Pancreas (tissue), 10 donors: ENCODE data around the gene MED15. TPM values are rescaled to one million over a fixed set of nuclear protein-coding genes. Genes with fewer than 3 reads are reported as not detected.

Experiments used
- ATAC-seq, 4 donors: fragments of 200-7000 bp; cut with Tn5 transposase; one replicate each; pipeline versions ENCODE4 v1.8.0 to v1.9.1; 2020; ENCODE audit warnings: mild to moderate bottlenecking in 4 of 4, moderate library complexity in 4 of 4
- DNase-seq, 6 donors: peaks; one replicate each; pipeline ENCODE4 v3.0.0-alpha.2; 2020
- FAIRE-seq: peaks from 2 replicates; lab custom pipeline; 2012; peaks lifted over from hg19 to GRCh38; lab: Jason Lieb, UNC
- H3K27ac ChIP-seq, 4 donors: fragments of 200-600 bp; sonication (generic); 1 replicate in 3 of 4; 2 replicates in 1 of 4; pipeline versions ENCODE4 v1.5.0 to v1.8.0; 2020
- H3K27me3 ChIP-seq, 4 donors: fragments of 200-600 bp; one replicate each; pipeline ENCODE4 v1.8.0; 2021
- H3K36me3 ChIP-seq, 3 donors: fragments of 200-600 bp; sonication (generic) in 1 of 3; one replicate each; pipeline versions ENCODE4 v1.5.0 to v1.8.0; 2020 to 2021
- H3K4me1 ChIP-seq, 3 donors: fragments of 200-600 bp; one replicate each; pipeline ENCODE4 v1.8.0; 2021
- H3K4me3 ChIP-seq, 4 donors: fragments of 200-600 bp; sonication (generic) in 2 of 4; one replicate each; pipeline versions ENCODE4 v1.5.0 to v1.8.0; 2020 to 2021
- H3K9me3 ChIP-seq, 4 donors: fragments of 200-600 bp; one replicate each; pipeline ENCODE4 v1.8.0; 2021
- WGBS, 2 donors: extraction: QIAGEN DNeasy Blood & Tissue Kit; methylation state at CpG; one replicate each; pipeline ENCODE4 v1.1.7; 2013; 5-methylcytosine and 5-hydroxymethylcytosine counted together
- intact Hi-C, 3 donors: fragments of 100-400 bp; cut with DNase I; formaldehyde crosslinking; loops; one replicate each; pipeline versions ENCODE4 v1.11.1 to v1.14.2; 2022
- polyA plus RNA-seq, 2 donors: library from polyadenylated mRNA; stranded (reverse); fragments of 200-250 nt; gene quantifications; one replicate each; pipeline ENCODE4 v1.2.3, GENCODE V29; 2013
- total RNA-seq, 6 donors: library from RNA; stranded (reverse); fragmentation: NEBNext Ultra II Directional in 4 of 6; extraction: Animal tissue kit (Norgen Biotek cat#: 25700) in 4 of 6; gene quantifications; one replicate each; pipeline versions ENCODE4 v1.2.1 to v1.2.4, GENCODE V29; 2021 to 2023
- TF ChIP-seq, protein P1 (sequence below), 4 donors: fragments of 200-600 bp; sonication (generic) in 3 of 4; IDR thresholded peaks; one replicate each; pipeline versions ENCODE4 v1.5.0 to v1.8.0; 2021; ENCODE audit warnings: antibody characterized with exemption in 4 of 4
- donor health status: healthy with polysubstance abuse.
- donor health status: DM: no; HTN: no; CAD: no; lungs with moderate emphysema.
- donor health status: DM: no; HTN: no; CAD: no.
- donor health status: control.
- donor health status: control.
- donor health status: Bipolar disorder and iron deficiency.
- donor health status: DM: yes; HTN: yes; CAD: no.
- donor health status: DM: no; HTN: no; CAD: no.
- donor health status: DM: no; HTN: no; CAD: no.
- donor health status: DM: yes; HTN: yes; CAD: no.

Gene MED15
- total and polyA plus RNA-seq, 8 donors = 27.1 to 61.7 (median 37.0) TPM

GRCh38 chr22:20558534-20558933 is 51.1 kb downstream of the MED15 start:
- Histone ChIP-seq H3K27ac (no peak overlapping the region), H3K36me3 (no peaks in the 10 kb centered on the region), H3K9me3 (no peaks in the 10 kb centered on the region), H3K4me3 (no peak overlapping the region), H3K27me3 (no peaks in the 10 kb centered on the region), H3K4me1 (peaks cover 3 to 11% (median 7%) of the 10 kb centered on the region in 3 donors)
- intact Hi-C loops = no loop called here
- TF ChIP-seq, protein P1, sequence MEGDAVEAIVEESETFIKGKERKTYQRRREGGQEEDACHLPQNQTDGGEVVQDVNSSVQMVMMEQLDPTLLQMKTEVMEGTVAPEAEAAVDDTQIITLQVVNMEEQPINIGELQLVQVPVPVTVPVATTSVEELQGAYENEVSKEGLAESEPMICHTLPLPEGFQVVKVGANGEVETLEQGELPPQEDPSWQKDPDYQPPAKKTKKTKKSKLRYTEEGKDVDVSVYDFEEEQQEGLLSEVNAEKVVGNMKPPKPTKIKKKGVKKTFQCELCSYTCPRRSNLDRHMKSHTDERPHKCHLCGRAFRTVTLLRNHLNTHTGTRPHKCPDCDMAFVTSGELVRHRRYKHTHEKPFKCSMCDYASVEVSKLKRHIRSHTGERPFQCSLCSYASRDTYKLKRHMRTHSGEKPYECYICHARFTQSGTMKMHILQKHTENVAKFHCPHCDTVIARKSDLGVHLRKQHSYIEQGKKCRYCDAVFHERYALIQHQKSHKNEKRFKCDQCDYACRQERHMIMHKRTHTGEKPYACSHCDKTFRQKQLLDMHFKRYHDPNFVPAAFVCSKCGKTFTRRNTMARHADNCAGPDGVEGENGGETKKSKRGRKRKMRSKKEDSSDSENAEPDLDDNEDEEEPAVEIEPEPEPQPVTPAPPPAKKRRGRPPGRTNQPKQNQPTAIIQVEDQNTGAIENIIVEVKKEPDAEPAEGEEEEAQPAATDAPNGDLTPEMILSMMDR (IDR thresholded peaks at IDR 0.05) = no peak
- 92 to 96% methylated on average over 2 of the region's 2 CpGs for WGBS, 2 donors
- DNase-seq = no peak
- ATAC-seq = no peak
- no peak for FAIRE-seq

DNA sequence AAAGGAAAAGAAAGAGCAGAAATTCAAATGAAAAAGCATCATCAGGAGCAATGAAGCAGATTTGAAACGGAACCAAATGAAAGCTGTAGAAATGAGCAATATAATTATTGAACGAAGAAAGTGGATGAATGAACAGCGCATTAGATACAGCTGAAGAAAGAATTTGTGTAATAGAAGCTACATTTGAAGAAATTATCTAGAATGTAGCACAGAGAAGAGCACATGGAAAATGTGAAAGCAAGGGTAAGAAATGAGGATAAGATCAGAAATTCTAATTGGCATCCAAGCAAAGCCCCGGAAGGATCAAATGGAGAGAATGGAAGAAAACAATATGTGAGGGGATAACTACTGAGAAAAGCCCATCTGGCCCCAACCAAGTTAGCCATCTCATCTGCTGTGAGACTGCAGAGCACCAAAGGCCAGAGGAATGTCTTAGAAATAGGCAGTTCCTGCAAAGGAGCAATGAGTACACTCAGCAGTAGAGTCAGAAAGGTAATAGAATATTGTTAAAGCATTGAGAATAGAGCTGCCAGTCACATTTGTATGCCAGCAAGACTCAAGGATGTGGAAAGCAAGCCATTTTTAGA is 51.9 kb downstream of the MED15 start:
- 85 to 99% methylated on average over 4 of the region's 4 CpGs for WGBS, 2 donors
- peaks cover 0 to 6% (median 6%) of the 10 kb centered on the region in 3 donors for H3K4me1 ChIP-seq
- intact Hi-C loops = no loop called here
- no peaks in the 10 kb centered on the region for H3K9me3 ChIP-seq
- ATAC-seq (no peak), FAIRE-seq (no peak), DNase-seq (no peak)
- TF ChIP-seq, protein P1 (IDR thresholded peaks at IDR 0.05) = no peak
- no peak overlapping the region for H3K4me3 ChIP-seq
- no peaks in the 10 kb centered on the region for H3K36me3 ChIP-seq
- H3K27me3 ChIP-seq = no peaks in the 10 kb centered on the region
- no peak overlapping the region for H3K27ac ChIP-seq

- TF ChIP-seq, protein P1 (IDR thresholded peaks at IDR 0.05) = no peak
- Histone ChIP-seq H3K27ac (no peak overlapping the region), H3K36me3 (peaks cover 0 to 8% (median 8%) of the 10 kb centered on the region in 3 donors), H3K4me1 (peaks cover 0 to 6% (median 5%) of the 10 kb centered on the region in 3 donors), H3K27me3 (no peaks in the 10 kb centered on the region), H3K9me3 (no peaks in the 10 kb centered on the region), H3K4me3 (no peak overlapping the region)
- ATAC-seq (no peak), FAIRE-seq (no peak), DNase-seq (no peak)
- intact Hi-C loops = no loop called here
- WGBS, 2 donors = 89 to 94% methylated on average over 3 of the region's 3 CpGs
These were observed 53.3 kb downstream of the MED15 start for GRCh38 chr22:20560716-20561115.

DNA sequence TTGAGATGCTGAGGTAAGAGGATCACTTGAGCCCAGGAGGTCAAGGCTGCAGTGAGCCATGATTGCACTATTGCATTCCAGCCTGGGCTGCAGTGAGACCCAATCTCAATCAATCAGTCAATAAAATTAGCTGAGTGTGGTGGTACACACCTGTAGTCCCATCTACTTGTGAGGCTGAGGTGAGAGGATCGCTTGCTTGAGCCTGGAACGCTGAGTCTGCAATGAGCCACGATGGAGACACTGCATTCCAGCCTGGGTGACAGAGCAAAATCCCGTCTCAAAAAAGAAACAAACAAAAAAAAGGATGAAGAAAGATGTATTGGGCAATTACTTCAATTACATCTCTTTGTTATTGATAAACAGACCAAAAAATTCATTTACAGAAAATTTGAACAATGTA is 54.5 kb downstream of the MED15 start:
- TF ChIP-seq, protein P1 (IDR thresholded peaks at IDR 0.05) = no peak
- no peak for DNase-seq
- peaks cover 0 to 11% (median 8%) of the 10 kb centered on the region in 3 donors for H3K4me1 ChIP-seq
- H3K9me3 ChIP-seq = no peaks in the 10 kb centered on the region
- 90 to 91% methylated on average over 4 of the region's 4 CpGs for WGBS, 2 donors
- no peaks in the 10 kb centered on the region for H3K27me3 ChIP-seq
- FAIRE-seq = no peak
- no peak overlapping the region for H3K4me3 ChIP-seq
- intact Hi-C loops = no loop called here
- ATAC-seq = no peak
- no peak overlapping the region for H3K27ac ChIP-seq
- peaks cover 0 to 15% (median 15%) of the 10 kb centered on the region in 3 donors for H3K36me3 ChIP-seq
